ENCODE data around the gene MORN1.

The MORN1 gene

DNA sequence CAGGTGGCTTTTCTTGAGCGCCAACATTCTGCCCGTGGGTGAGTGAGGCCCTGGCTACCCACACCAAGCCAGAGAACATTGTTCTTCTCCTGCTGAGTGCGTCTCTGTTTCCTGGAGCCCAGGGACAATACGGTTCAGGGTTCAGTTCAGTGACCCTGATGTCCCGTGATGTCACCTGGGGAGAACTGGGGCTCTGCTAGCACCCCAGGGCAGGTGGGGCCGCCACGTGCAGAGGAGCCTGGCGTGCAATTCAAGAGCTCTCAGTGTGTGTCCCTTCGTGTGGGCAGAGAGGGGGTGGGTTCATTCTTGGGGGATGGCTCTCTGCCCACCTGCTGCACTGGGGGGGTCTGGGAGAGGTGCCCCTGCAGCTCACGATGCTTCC is 39.2 kb upstream of the MORN1 start:
- DNase-seq (ENCODE audit: low read depth): no peak

DNA sequence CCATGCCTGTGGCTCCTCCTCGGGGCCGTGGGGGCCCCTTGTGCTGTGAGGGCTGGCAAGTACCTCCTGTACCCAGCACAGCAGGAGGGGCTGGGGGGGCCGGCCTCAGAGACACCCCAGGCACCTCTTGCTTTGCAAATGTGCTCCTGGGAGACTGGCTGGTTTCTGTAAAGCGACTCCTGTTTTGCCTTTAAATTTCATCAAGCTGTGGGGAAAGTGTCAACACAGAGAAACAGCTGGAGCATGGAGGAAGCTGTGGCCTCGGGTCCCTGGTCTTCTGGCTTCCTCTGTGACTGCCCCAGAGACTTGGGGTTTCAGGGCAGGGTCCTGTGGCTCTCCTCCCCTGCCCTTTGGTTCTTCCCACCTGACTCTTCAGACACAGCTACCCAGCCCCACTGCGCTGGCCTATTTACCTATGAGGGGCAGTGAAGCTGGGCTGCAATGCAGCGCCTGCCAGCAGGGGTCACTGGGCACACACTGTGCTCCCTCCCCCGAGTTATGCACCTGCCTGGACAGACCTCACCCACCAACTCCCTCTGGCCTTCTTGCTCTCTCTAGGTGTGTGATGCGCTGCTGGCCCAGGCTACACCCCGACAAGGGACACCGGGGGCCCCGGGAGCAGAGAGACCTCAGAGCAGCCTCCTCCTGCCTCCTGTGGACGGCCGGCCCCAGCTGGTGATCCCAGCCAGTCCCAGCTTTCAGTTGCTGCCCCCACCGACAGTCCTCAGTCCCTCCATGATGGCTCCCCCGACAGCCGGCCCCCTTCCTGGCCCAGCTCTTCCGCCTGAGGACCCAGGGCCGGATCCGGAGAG is 38.6 kb upstream of the MORN1 start:
- TF ChIP-seq, protein P1, sequence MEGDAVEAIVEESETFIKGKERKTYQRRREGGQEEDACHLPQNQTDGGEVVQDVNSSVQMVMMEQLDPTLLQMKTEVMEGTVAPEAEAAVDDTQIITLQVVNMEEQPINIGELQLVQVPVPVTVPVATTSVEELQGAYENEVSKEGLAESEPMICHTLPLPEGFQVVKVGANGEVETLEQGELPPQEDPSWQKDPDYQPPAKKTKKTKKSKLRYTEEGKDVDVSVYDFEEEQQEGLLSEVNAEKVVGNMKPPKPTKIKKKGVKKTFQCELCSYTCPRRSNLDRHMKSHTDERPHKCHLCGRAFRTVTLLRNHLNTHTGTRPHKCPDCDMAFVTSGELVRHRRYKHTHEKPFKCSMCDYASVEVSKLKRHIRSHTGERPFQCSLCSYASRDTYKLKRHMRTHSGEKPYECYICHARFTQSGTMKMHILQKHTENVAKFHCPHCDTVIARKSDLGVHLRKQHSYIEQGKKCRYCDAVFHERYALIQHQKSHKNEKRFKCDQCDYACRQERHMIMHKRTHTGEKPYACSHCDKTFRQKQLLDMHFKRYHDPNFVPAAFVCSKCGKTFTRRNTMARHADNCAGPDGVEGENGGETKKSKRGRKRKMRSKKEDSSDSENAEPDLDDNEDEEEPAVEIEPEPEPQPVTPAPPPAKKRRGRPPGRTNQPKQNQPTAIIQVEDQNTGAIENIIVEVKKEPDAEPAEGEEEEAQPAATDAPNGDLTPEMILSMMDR (conservative IDR thresholded peaks at IDR 0.05; ENCODE audit: low read depth, low read length): peak; percentile 48
- H3K4me3 ChIP-seq (ENCODE audit: low read length): no peak overlapping the region
- DNase-seq (ENCODE audit: low read depth): no peak

More for the DNA sequence above, 39.2 kb upstream of the MORN1 start:
- H3K4me3 ChIP-seq (ENCODE audit: low read length): no peak overlapping the region
- TF ChIP-seq, protein P1 (conservative IDR thresholded peaks at IDR 0.05; ENCODE audit: low read depth, low read length): no peak

DNA sequence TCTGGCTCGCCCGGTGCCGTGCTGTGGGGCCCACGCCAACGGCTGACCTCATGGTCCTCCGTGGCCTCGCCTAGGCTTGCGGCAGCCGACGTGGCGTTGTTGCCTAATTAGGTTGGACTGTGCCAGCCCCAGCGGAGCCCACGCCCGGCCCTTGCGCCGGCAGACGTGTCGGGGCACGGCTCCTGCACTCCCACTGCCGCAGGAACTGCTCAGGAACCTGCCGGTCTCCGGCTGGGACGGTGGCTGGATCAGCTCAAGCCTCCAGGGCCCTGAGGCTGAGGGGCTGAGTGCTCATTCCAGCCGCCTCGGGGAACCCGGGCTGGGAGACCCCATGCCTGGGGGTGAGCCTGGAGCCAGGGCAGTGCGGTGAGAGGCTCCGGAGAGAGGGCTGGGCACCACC is 37.1 kb upstream of the MORN1 start:
- no peak overlapping the region for H3K4me3 ChIP-seq (ENCODE audit: low read length)
- TF ChIP-seq, protein P1 (conservative IDR thresholded peaks at IDR 0.05; ENCODE audit: low read depth, low read length): no peak
- no peak for DNase-seq (ENCODE audit: low read depth)

DNA sequence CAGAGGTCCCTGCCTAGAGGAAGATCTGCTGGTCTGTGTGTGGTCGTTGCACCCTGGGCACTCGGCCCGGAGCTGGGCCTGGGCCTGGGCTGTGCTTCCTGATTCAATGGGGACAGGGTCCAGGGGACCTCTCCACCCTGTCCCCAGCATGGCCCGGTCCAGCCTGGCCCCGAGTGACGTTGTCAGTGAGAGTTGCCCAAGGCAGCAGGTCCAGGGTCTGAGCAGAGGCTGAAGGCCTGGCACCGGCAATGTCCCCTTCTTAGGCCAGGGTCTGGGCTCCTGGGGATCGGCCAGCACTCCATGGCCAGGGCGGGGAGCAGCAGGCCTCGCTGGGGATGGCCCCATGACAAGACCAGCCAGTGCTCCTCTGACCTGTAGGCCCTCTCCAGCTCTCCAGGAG is 36.6 kb upstream of the MORN1 start:
- H3K4me3 ChIP-seq (ENCODE audit: low read length): no peak overlapping the region
- DNase-seq (ENCODE audit: low read depth): no peak
- TF ChIP-seq, protein P1 (conservative IDR thresholded peaks at IDR 0.05; ENCODE audit: low read depth, low read length): no peak

DNA sequence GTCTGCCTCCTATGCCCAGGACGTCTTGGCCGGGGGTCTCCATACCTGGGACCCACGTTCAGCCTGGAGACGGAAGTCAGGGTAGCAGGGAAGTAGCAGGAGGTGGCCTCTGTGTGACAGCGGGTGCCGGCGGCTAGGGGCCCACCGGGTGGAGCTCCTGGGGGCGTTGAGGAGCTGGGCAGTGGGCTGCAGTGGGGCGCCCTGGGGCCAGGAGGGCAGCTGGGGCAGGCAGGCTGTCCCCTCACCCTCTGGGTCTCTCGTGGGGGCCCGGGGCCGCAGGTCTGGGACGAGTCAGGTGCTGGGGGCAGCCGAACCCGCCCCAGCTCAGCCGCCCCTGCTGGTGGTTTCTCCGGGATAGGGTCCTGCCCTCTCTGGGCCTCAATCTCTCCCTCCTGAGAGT is 35.7 kb upstream of the MORN1 start:
- TF ChIP-seq, protein P1 (conservative IDR thresholded peaks at IDR 0.05; ENCODE audit: low read depth, low read length): no peak
- no peak overlapping the region for H3K4me3 ChIP-seq (ENCODE audit: low read length)
- no peak for DNase-seq (ENCODE audit: low read depth)

DNA sequence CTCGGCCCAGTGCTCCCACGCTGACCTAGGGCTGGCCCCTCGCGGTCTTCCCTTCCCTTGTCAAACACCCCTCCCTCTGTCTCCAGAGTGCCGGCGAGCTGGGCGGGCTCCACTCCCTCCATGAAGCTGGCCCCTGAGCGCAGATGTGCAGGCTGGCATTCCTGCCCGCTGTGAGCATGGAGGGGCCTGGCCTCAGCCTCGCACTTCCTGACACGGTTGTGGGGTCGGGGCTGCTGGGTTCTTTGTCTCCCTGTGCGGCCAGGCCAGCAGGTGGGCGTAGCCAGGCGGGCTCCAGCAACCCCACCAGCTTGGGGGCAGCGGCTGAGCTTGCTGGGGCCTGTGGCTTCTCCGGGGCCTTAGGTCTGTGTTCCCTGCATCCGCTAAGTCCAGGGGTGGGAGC is 35.2 kb upstream of the MORN1 start:
- TF ChIP-seq, protein P1 (conservative IDR thresholded peaks at IDR 0.05; ENCODE audit: low read depth, low read length): no peak
- DNase-seq (ENCODE audit: low read depth): no peak
- no peak overlapping the region for H3K4me3 ChIP-seq (ENCODE audit: low read length)

DNA sequence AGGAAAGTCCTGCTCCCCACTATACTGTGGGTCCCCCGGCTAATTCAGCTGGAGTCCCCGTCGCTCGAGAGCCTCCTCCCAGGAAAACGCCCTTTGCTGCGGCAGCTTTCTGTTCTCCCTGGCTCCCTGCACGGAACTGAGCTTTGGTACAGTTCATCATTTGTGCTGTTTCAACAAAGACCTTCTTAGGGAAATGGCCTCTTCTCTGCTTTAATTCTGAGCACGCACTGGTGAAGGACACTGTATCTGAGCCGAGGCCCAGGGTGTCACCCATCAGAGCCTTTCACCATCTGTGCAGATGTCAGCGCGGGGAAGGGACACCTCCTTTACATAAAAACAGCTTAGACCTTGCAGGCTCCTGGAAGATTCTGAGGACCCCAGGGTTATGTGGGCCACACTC is 34.5 kb upstream of the MORN1 start:
- no peak overlapping the region for H3K4me3 ChIP-seq (ENCODE audit: low read length)
- TF ChIP-seq, protein P1 (conservative IDR thresholded peaks at IDR 0.05; ENCODE audit: low read depth, low read length): no peak

More for the DNA sequence above, 34.5 kb upstream of the MORN1 start:
- DNase-seq (ENCODE audit: low read depth): no peak
